Measurements from ENCODE around the gene PCSK1.

- no peak for TF ChIP-seq CTCF (IDR thresholded peaks at IDR 0.05; ENCODE audit: low read depth, low read length, poor library complexity, severe bottlenecking)
- TF ChIP-seq EZH2phosphoT487 (IDR thresholded peaks at IDR 0.05; ENCODE audit: borderline replicate concordance, low read length): no peak
These were observed 53.2 kb downstream of the PCSK1 start for GRCh38 chr5:96379896-96380295.
